ENCODE data around the gene ATP9A.

The ATP9A gene

DNA sequence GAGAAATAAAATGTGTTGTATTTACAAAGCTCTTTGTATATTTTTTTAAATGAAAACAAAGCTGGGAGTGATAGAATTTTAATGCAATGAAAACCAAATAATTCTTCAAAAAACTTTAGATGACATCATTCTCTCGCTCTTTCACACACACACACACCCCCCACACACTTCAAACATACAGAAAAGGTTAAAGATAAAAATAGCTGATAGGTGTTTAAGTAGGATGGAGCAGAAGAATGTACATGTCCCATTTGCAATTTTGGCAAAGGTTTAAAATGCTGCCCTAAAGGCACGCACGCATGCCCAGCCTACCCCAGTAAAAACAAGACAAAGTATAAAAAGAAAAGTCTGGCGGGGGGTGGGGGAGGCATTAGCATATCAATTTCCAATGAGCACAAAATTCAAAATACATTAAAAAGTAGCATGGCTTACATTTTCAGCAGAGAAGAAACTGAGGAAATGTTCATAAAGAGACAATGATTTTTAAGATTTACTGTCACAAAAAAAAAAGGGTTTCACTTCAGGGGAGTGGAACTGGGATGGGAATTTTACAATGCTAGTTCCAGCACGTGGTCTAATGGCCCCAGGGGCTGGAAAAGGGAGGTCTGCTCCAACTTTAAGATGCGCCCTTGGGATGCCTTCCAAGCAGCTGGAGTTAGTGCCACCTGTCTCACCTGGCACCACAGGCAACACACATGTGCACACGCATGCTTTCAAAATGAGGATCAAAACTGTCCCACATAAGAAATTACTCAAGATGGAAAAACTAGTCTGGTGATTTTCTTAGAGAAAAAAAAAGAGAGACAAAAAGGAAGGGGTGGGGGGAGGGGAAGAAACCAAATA is 170.6 kb downstream of the ATP9A start:
- TF ChIP-seq CTCF (conservative IDR thresholded peaks at IDR 0.05) = no peak
- H3K27ac ChIP-seq = no peak overlapping the region

- TF ChIP-seq CTCF (conservative IDR thresholded peaks at IDR 0.05) = no peak
- H3K27ac ChIP-seq = no peak overlapping the region
Observed at GRCh38 chr20:51596668-51597388, 171.4 kb downstream of the ATP9A start.

- peak overlapping the region; percentile 57 for H3K27ac ChIP-seq
Observed at GRCh38 chr20:51595744-51596143, 172.4 kb downstream of the ATP9A start.

GRCh38 chr20:51595058-51595532 is 173.1 kb downstream of the ATP9A start:
- peak overlapping the region; percentile 57 for H3K27ac ChIP-seq
- peak; percentile 93 for TF ChIP-seq CTCF (conservative IDR thresholded peaks at IDR 0.05)

More at GRCh38 chr20:51595744-51596143, 172.4 kb downstream of the ATP9A start:
- TF ChIP-seq CTCF (conservative IDR thresholded peaks at IDR 0.05) = no peak

- H3K27ac ChIP-seq = peak overlapping the region; percentile 57
- TF ChIP-seq CTCF (conservative IDR thresholded peaks at IDR 0.05) = no peak
Observed at GRCh38 chr20:51594236-51595057, 173.7 kb downstream of the ATP9A start.

- no peak for TF ChIP-seq CTCF (conservative IDR thresholded peaks at IDR 0.05)
- H3K27ac ChIP-seq = peak overlapping the region; percentile 57; the same call in 1 of the 2 replicates
Observed at GRCh38 chr20:51593584-51593983, 174.6 kb downstream of the ATP9A start.

Measured in VCaP (cell line).